ENCODE data around the gene ABHD2. TPM values are rescaled to one million over a fixed set of nuclear protein-coding genes. Genes with fewer than 3 reads are reported as not detected.

ABHD2 gene
- total and polyA plus RNA-seq, 9 of the 15 experiments (the other 6 are each of a cell fraction or from before 2014, with no cell fraction given), result 16.9 to 99.8 (median 47.5) TPM

DNA sequence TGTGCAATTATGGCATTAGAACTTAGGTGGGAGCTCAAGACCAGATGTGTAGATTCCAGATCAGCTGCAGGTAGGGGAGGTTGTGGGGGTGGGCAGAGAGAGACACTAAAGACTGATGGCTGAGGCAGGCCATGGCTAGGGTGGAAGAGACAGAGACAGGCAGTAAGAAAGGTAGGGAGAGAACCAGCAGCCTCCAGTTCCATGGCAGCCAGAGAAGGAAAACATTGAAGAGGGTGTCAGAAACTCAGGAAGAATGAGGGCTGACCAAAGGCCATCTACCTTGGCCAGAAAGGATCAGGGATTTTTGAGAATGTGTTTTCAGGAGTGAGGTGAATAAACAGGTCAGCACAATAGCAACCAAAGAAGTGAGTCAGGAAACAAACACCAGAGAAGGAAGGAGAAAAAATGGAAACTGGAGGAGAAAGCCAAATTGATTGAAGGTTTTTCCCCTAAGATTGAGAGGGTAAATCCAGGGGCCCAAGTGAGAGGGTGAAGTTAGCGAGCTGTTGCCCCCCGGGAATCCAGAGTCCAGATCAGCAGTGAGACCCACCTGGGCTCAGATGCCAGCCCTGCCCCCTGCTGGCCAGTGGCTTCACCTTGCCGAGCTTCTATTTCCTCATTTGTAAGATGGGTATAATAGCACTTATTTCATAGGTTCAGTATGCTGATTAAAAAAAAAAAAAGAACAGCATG lies 41.0 kb downstream of the ABHD2 start:
- Histone ChIP-seq H3K27me3 (ENCODE audit: control insufficient read depth in 2 of 2, insufficient read depth in 2 of 2, low read length in 2 of 2) (no peaks in the 10 kb centered on the region), H3K9me1 (ENCODE audit: control insufficient read depth, insufficient read depth, low read length) (no peaks in the 10 kb centered on the region), H3K4me2 (ENCODE audit: insufficient read depth, low read length) (no peak overlapping the region), H3K4me1 (replicated peaks in 1 of 2; ENCODE audit: control insufficient read depth in 2 of 2, insufficient read depth in 2 of 2, low read length in 2 of 2) (peaks cover 0 to 18% of the 10 kb centered on the region in 2 experiments; a peak in 2 of 5 replicates), H3K36me3 (ENCODE audit: control insufficient read depth, insufficient read depth, low read length) (peaks cover 77% of the 10 kb centered on the region), H3K79me2 (ENCODE audit: control insufficient read depth, insufficient read depth, low read length) (peaks cover 5% of the 10 kb centered on the region; the same call in 2 of the 3 replicates), H3K9ac (ENCODE audit: insufficient read depth in 1 of 2, low read depth in 2 of 2, low read length in 2 of 2) (no peak overlapping the region), H3K9me3 (replicated peaks; ENCODE audit: control insufficient read depth, insufficient read depth, low read depth, low read length) (no peaks in the 10 kb centered on the region), H2AFZ (ENCODE audit: low read depth, low read length) (no peak overlapping the region), H4K20me1 (replicated peaks; ENCODE audit: control insufficient read depth, insufficient read depth, low read length) (no peaks in the 10 kb centered on the region), H3K4me3 (no peak overlapping the region), H3K27ac (ENCODE audit: extremely low read depth, low read depth, low read length) (no peak overlapping the region)
- intact Hi-C loops (cut with micrococcal nuclease), result loop anchor here (1.0 to 2.0 kb wide), 2 partner anchors 40 to 72 kb away; partner anchors contain the start of gene ABHD2
- FAIRE-seq (peak; percentile 52), ATAC-seq (peak; percentile 90), DNase-seq (ENCODE audit: extremely low read depth in 1 of 4, low spot score in 3 of 4) (peak; percentile 55 to 65 (median 59))
- POLR2A ChIA-PET, result interaction anchor here (0.6 to 1.9 kb wide), 6 partner anchors 12 to 190 kb away, joined by 3 to 6 read pairs (median 4); partner anchors contain the start of gene ABHD2
- WGBS (ENCODE audit: insufficient coverage, low coverage, missing lambda C conversion rate), result 44% methylated on average over 3 of the region's 3 CpGs
- in situ Hi-C loops (cut with MboI), result loop anchor here (5.0 kb wide), 1 partner anchor 72 kb away; no protein-coding TSS in a partner anchor
- BruUV-seq (replicated peaks), result no TSS peak
- CTCF ChIA-PET (ENCODE audit: low intra/inter-chr PET ratio), result interaction anchor here (0.6 to 4.8 kb wide), 9 partner anchors 14 to 235 kb away, joined by 3 to 58 read pairs (median 4); no protein-coding TSS in a partner anchor
- 0 out of 4 replicates have a peak, but pooled peaks of 1 of the 2 experiments have one; percentile 18 for TF ChIP-seq RCOR1 (IDR thresholded peaks at IDR 0.05; ENCODE audit: borderline replicate concordance in 1 of 2, low read depth in 2 of 2, low read length in 2 of 2)
- TF ChIP-seq, protein P1, sequence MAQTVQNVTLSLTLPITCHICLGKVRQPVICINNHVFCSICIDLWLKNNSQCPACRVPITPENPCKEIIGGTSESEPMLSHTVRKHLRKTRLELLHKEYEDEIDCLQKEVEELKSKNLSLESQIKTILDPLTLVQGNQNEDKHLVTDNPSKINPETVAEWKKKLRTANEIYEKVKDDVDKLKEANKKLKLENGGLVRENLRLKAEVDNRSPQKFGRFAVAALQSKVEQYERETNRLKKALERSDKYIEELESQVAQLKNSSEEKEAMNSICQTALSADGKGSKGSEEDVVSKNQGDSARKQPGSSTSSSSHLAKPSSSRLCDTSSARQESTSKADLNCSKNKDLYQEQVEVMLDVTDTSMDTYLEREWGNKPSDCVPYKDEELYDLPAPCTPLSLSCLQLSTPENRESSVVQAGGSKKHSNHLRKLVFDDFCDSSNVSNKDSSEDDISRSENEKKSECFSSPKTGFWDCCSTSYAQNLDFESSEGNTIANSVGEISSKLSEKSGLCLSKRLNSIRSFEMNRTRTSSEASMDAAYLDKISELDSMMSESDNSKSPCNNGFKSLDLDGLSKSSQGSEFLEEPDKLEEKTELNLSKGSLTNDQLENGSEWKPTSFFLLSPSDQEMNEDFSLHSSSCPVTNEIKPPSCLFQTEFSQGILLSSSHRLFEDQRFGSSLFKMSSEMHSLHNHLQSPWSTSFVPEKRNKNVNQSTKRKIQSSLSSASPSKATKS (CRISPR knock-in tag; IDR thresholded peaks at IDR 0.05), result no peak
- TF ChIP-seq ZNF143 (CRISPR knock-in tag; IDR thresholded peaks at IDR 0.05), result no peak
- no peak for TF ChIP-seq SOX6 (IDR thresholded peaks at IDR 0.05)
- TF ChIP-seq, protein P2, sequence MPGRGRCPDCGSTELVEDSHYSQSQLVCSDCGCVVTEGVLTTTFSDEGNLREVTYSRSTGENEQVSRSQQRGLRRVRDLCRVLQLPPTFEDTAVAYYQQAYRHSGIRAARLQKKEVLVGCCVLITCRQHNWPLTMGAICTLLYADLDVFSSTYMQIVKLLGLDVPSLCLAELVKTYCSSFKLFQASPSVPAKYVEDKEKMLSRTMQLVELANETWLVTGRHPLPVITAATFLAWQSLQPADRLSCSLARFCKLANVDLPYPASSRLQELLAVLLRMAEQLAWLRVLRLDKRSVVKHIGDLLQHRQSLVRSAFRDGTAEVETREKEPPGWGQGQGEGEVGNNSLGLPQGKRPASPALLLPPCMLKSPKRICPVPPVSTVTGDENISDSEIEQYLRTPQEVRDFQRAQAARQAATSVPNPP (IDR thresholded peaks at IDR 0.05; ENCODE audit: borderline replicate concordance, insufficient read depth, insufficient read length), result no peak
- TF ChIP-seq, protein P3, sequence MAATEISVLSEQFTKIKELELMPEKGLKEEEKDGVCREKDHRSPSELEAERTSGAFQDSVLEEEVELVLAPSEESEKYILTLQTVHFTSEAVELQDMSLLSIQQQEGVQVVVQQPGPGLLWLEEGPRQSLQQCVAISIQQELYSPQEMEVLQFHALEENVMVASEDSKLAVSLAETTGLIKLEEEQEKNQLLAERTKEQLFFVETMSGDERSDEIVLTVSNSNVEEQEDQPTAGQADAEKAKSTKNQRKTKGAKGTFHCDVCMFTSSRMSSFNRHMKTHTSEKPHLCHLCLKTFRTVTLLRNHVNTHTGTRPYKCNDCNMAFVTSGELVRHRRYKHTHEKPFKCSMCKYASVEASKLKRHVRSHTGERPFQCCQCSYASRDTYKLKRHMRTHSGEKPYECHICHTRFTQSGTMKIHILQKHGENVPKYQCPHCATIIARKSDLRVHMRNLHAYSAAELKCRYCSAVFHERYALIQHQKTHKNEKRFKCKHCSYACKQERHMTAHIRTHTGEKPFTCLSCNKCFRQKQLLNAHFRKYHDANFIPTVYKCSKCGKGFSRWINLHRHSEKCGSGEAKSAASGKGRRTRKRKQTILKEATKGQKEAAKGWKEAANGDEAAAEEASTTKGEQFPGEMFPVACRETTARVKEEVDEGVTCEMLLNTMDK (IDR thresholded peaks at IDR 0.05; ENCODE audit: borderline replicate concordance, insufficient read depth, low read depth, low read length, poor library complexity, severe bottlenecking), result peak; percentile 9
- no peak for TF ChIP-seq BCL6 (CRISPR knock-in tag; IDR thresholded peaks at IDR 0.05)
- TF ChIP-seq ZNF830 (CRISPR knock-in tag; IDR thresholded peaks at IDR 0.05), result no peak
- TF ChIP-seq ZNF57 (CRISPR knock-in tag; IDR thresholded peaks at IDR 0.05), result no peak
- TF ChIP-seq ZNF165 (CRISPR knock-in tag; IDR thresholded peaks at IDR 0.05; ENCODE audit: borderline replicate concordance), result no peak
- 0 out of 2 replicates have a peak, but pooled peaks have one; percentile 27 for TF ChIP-seq ARID2 (IDR thresholded peaks at IDR 0.05)
- TF ChIP-seq SMC3 (conservative IDR thresholded peaks at IDR 0.05; ENCODE audit: insufficient read depth, low read depth, low read length), result peak; percentile 67
- no peak for TF ChIP-seq ZNF764 (CRISPR knock-in tag; IDR thresholded peaks at IDR 0.05; ENCODE audit: low read depth)
- TF ChIP-seq HMGN3 (IDR thresholded peaks at IDR 0.05; ENCODE audit: borderline replicate concordance, extremely low read depth, insufficient read length, low read depth, low read length), result no peak
